Suprapubic skin (tissue), 4 donors: ENCODE results near the gene INSL3. TPM values are rescaled to one million over a fixed set of nuclear protein-coding genes. Genes with fewer than 3 reads are reported as not detected.

ENCODE experiments used
- DNase-seq, 2 donors: peaks; one replicate each; pipeline ENCODE4 v3.0.0-alpha.2; 2019; ENCODE audit warnings: low spot score in 2 of 2
- H3K27ac ChIP-seq: fragments of 200-600 bp; sonication (generic); one replicate; pipeline ENCODE4 v1.5.1; 2019
- H3K27me3 ChIP-seq: fragments of 200-600 bp; sonication (generic); one replicate; pipeline ENCODE4 v1.5.1; 2019
- H3K36me3 ChIP-seq: fragments of 200-600 bp; sonication (generic); one replicate; pipeline ENCODE4 v1.5.1; 2019
- H3K4me1 ChIP-seq: fragments of 200-600 bp; sonication (generic); one replicate; pipeline ENCODE4 v1.5.1; 2019
- H3K4me3 ChIP-seq: fragments of 200-600 bp; sonication (generic); one replicate; pipeline ENCODE4 v1.5.1; 2019; ENCODE audit warnings: mild to moderate bottlenecking
- H3K9me3 ChIP-seq: fragments of 200-600 bp; sonication (generic); one replicate; pipeline ENCODE4 v1.5.1; 2019
- CTCF ChIP-seq, 2 donors: fragments of 200-600 bp in 1 of 2; fragments of 450-650 bp in 1 of 2; sonication (generic) in 1 of 2; IDR thresholded peaks; one replicate each; pipeline ENCODE4 v1.5.1; 2016 to 2019; ENCODE audit warnings: antibody characterized with exemption in 2 of 2, mild to moderate bottlenecking in 1 of 2, moderate library complexity in 1 of 2
- EP300 ChIP-seq: sonication (generic); formaldehyde crosslinking; IDR thresholded peaks from one replicate; pipeline ENCODE4 v1.6.1; 2017; ENCODE audit warnings: antibody characterized with exemption
- POLR2A ChIP-seq, 2 donors: fragments of 450-650 bp; IDR thresholded peaks; one replicate each; pipeline ENCODE4 v1.6.1; 2017; ENCODE audit warnings: antibody characterized with exemption in 2 of 2, mild to moderate bottlenecking in 2 of 2, moderate library complexity in 2 of 2
- POLR2AphosphoS5 ChIP-seq, 3 donors: sonication (generic); formaldehyde crosslinking; IDR thresholded peaks; one replicate each; pipeline ENCODE4 v1.6.1; 2017; ENCODE audit warnings: antibody characterized with exemption in 3 of 3
- WGBS: methylation state at CpG from one replicate; pipeline ENCODE4 v1.1.5; 2018; 5-methylcytosine and 5-hydroxymethylcytosine counted together
- total RNA-seq, 4 donors: library from RNA; depleted of rRNA; stranded (reverse); fragments of >200 nt; gene quantifications; one replicate each; pipeline ENCODE4 v1.1.0, GENCODE V29; 2016

INSL3 gene
- total RNA-seq, 4 donors from 2014 or later: not detected

GRCh38 chr19:17775245-17775927, 45.9 kb downstream of the INSL3 start:
- Histone ChIP-seq H3K36me3 (no peaks in the 10 kb centered on the region), H3K27me3 (peaks cover 31% of the 10 kb centered on the region), H3K4me3 (no peak overlapping the region), H3K27ac (no peak overlapping the region), H3K9me3 (no peaks in the 10 kb centered on the region), H3K4me1 (peaks cover 14% of the 10 kb centered on the region)
- WGBS: 69% methylated on average over 10 of the region's 16 CpGs
- DNase-seq: no peak
- TF ChIP-seq CTCF (IDR thresholded peaks at IDR 0.05) (peak in 1 of 2 donors; percentile 2), POLR2AphosphoS5 (IDR thresholded peaks at IDR 0.05) (no peak), POLR2A (IDR thresholded peaks at IDR 0.05) (no peak), EP300 (no peak)

GRCh38 chr19:17772172-17772571, 49.1 kb downstream of the INSL3 start:
- WGBS: 96% methylated on average over 4 of the region's 4 CpGs
- no peak for TF ChIP-seq POLR2AphosphoS5 (IDR thresholded peaks at IDR 0.05)
- no peak for TF ChIP-seq CTCF (IDR thresholded peaks at IDR 0.05)
- TF ChIP-seq EP300: no peak
- TF ChIP-seq POLR2A (IDR thresholded peaks at IDR 0.05): no peak
- no peaks in the 10 kb centered on the region for H3K9me3 ChIP-seq

GRCh38 chr19:17770613-17771012, 50.7 kb downstream of the INSL3 start:
- Histone ChIP-seq H3K4me1 (peaks cover 9% of the 10 kb centered on the region), H3K4me3 (no peak overlapping the region), H3K9me3 (no peaks in the 10 kb centered on the region), H3K27ac (no peak overlapping the region), H3K27me3 (no peaks in the 10 kb centered on the region), H3K36me3 (no peaks in the 10 kb centered on the region)
- no peak for DNase-seq
- no peak for TF ChIP-seq EP300
- WGBS: 82% methylated on average over 11 of the region's 13 CpGs

More at GRCh38 chr19:17772172-17772571, 49.1 kb downstream of the INSL3 start:
- H3K4me1 ChIP-seq: no peaks in the 10 kb centered on the region
- no peaks in the 10 kb centered on the region for H3K36me3 ChIP-seq
- no peak overlapping the region for H3K4me3 ChIP-seq
- DNase-seq: no peak
- H3K27me3 ChIP-seq: peaks cover 5% of the 10 kb centered on the region
- H3K27ac ChIP-seq: no peak overlapping the region

- H3K27me3 ChIP-seq: no peaks in the 10 kb centered on the region
- TF ChIP-seq EP300 (no peak), CTCF (IDR thresholded peaks at IDR 0.05) (no peak), POLR2A (IDR thresholded peaks at IDR 0.05) (no peak), POLR2AphosphoS5 (IDR thresholded peaks at IDR 0.05) (no peak)
- DNase-seq: no peak
- H3K9me3 ChIP-seq: no peaks in the 10 kb centered on the region
- no peaks in the 10 kb centered on the region for H3K36me3 ChIP-seq
- no peak overlapping the region for H3K27ac ChIP-seq
- peaks cover 12% of the 10 kb centered on the region for H3K4me1 ChIP-seq
- WGBS: 33% methylated on average over 1 of the region's 1 CpG
- H3K4me3 ChIP-seq: no peak overlapping the region
Measured at GRCh38 chr19:17767559-17767958, 53.8 kb downstream of the INSL3 start.

- Histone ChIP-seq H3K27me3 (no peaks in the 10 kb centered on the region), H3K27ac (no peak overlapping the region), H3K4me1 (peaks cover 12% of the 10 kb centered on the region), H3K4me3 (no peak overlapping the region), H3K36me3 (no peaks in the 10 kb centered on the region), H3K9me3 (no peaks in the 10 kb centered on the region)
- WGBS: 20% methylated on average over 11 of the region's 29 CpGs
- TF ChIP-seq POLR2A (IDR thresholded peaks at IDR 0.05) (no peak), POLR2AphosphoS5 (IDR thresholded peaks at IDR 0.05) (no peak), CTCF (IDR thresholded peaks at IDR 0.05) (peak; percentile 43 to 67)
- peak; percentile 78 to 90 for DNase-seq
Measured at GRCh38 chr19:17766543-17767131, 54.7 kb downstream of the INSL3 start.

Other genes starting within 250 kb of the INSL3 start
- gene UNC13A, start 133.2 kb downstream of the INSL3 start, total RNA-seq: under 1 TPM in 1 of 4 donors, not detected in 3; 0.16 TPM
- gene MAP1S, start 102.0 kb downstream of the INSL3 start, total RNA-seq: 10 to 100 TPM; 16.8 to 42.5 (median 26.4) TPM
- gene FCHO1, start 70.0 kb downstream of the INSL3 start, total RNA-seq: 10 to 100 TPM; 32.6 to 48.2 (median 35.7) TPM
- 10 to 100 TPM in 1 of 4 donors, 1 to 10 TPM in 3; 1.4 to 12.1 (median 5.9) TPM for gene B3GNT3, start 26.4 kb downstream of the INSL3 start, total RNA-seq
- gene JAK3, start 26.5 kb upstream of the INSL3 start, total RNA-seq: 1 to 10 TPM; 1.0 to 4.0 (median 1.7) TPM
- gene RPL18A, start 38.4 kb upstream of the INSL3 start, total RNA-seq: 1,000 to 10,000 TPM; 1,229 to 2,185 (median 2,114) TPM
- not detected for gene SLC5A5, start 50.4 kb upstream of the INSL3 start, total RNA-seq
- 10 to 100 TPM; 24.3 to 42.7 (median 33.1) TPM for gene CCDC124, start 111.5 kb upstream of the INSL3 start, total RNA-seq
- under 1 TPM in 2 of 4 donors, not detected in 2; 0.26 to 0.51 TPM for gene KCNN1, start 145.6 kb upstream of the INSL3 start, total RNA-seq
- 10 to 100 TPM; 11.3 to 35.0 (median 28.5) TPM for gene ARRDC2, start 186.7 kb upstream of the INSL3 start, total RNA-seq